ENCODE measurements around the gene SLCO2A1. TPM values are rescaled to one million over a fixed set of nuclear protein-coding genes. Genes with fewer than 3 reads are reported as not detected.

The SLCO2A1 gene
- total RNA-seq, 1 donor from 2014 or later = 4.9 TPM

- DNase-seq = no peak
Measured at GRCh38 chr3:134034005-134034785, 4.5 kb upstream of the SLCO2A1 start.

- DNase-seq = no peak
Measured at GRCh38 chr3:134033315-134033996, 3.7 kb upstream of the SLCO2A1 start.

GRCh38 chr3:134031348-134031915 is 1.7 kb upstream of the SLCO2A1 start:
- DNase-seq = no peak

- peak; percentile 10 for DNase-seq
Measured at GRCh38 chr3:134030379-134031347, 938 bp upstream of the SLCO2A1 start.

GRCh38 chr3:134029256-134029733 is 430 bp downstream of the SLCO2A1 start:
- peak; percentile 58 for DNase-seq

- DNase-seq = peak; percentile 24
Measured at GRCh38 chr3:134028486-134029255, 1.1 kb downstream of the SLCO2A1 start.

DNA sequence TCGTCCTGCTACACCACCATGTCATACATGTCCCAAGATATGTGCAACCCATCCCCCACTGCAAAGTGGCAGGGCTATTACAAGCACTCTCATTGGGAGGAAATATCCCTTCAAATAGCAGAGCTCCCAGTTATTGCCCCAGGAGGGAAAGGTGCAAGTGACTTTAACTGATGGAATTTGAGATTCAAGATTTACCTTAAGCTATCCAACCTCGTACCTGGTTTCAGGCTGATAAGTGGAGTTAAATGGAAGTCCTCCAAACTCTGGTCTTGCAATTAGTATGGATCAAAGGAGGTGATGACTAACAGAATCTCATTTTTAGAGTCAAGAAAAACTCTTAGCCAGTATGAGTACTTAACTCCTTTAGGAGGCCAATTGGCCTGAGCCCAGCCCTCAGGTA is 2.1 kb downstream of the SLCO2A1 start:
- no peak for DNase-seq

GRCh38 chr3:134020135-134020680 is 9.5 kb downstream of the SLCO2A1 start:
- DNase-seq = no peak

DNA sequence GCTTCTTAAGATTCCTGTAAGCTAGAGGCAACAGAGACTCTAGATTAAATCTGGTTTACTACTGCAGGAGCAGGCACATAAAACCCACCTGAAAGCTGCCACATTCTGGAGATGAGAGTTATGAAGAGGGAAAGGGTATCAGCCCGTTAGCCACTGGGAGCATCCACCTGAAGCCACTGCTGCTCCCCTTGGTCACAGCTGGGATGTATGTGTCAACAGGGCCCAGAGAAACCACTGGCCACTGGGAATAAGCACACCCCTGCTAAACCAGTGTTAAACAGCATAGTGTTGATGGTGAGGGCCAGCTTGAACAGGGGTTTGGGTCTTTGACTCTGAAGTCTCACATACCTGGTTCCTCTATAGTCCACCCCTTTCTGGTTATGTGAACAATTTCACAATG is 10.9 kb downstream of the SLCO2A1 start:
- no peak for DNase-seq

GRCh38 chr3:134018406-134018805 is 11.3 kb downstream of the SLCO2A1 start:
- DNase-seq = no peak

GRCh38 chr3:134017490-134017889 is 12.2 kb downstream of the SLCO2A1 start:
- DNase-seq = no peak

- DNase-seq = no peak
Measured at GRCh38 chr3:134014270-134014669, 15.5 kb downstream of the SLCO2A1 start.

GRCh38 chr3:134013280-134013679 is 16.4 kb downstream of the SLCO2A1 start:
- no peak for DNase-seq

GRCh38 chr3:134009345-134010000 is 20.3 kb downstream of the SLCO2A1 start:
- DNase-seq = peak; percentile 52

- peak; percentile 88 for DNase-seq
Measured at GRCh38 chr3:134008630-134009156, 21.0 kb downstream of the SLCO2A1 start.

- DNase-seq = no peak
Measured at GRCh38 chr3:134007819-134008218, 21.9 kb downstream of the SLCO2A1 start.

DNA sequence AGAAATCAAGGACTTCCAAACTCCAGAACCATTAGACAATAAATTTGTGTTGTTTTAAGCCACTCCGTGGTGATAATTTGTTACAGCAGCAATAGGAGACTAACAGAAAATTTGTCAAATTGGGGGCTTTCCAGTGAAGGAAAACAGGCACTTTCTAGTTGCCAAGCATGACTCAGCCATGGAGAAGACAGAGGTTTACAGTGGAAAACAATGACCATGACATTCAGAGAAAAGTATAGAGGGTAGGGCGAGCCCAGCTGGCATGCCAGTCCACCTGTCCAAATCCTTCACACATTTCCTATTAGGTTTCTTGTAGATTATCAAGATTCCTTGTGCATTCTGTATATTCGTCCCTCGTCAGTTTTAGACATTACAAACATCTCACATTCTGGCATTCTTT is 24.9 kb downstream of the SLCO2A1 start:
- DNase-seq = peak; percentile 60

DNA sequence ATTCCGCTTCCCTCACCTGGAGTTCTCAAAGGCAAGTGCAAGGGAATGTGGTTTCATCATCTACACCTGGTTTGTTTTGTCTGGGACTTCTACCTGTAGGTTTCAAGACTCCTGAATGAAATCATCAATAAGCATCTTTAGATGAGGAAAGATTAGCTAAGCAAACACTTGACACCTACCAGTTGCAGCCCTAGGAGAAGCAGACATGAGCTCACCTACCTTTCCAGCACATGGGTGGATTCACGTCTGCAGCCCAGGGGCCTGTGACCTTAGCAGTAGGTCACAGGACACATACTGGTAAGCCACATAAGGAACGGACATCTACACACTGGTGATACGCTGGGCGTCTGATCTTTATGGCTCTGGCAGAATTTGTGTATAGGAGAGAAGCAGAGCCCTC is 26.7 kb downstream of the SLCO2A1 start:
- DNase-seq = no peak

DNA sequence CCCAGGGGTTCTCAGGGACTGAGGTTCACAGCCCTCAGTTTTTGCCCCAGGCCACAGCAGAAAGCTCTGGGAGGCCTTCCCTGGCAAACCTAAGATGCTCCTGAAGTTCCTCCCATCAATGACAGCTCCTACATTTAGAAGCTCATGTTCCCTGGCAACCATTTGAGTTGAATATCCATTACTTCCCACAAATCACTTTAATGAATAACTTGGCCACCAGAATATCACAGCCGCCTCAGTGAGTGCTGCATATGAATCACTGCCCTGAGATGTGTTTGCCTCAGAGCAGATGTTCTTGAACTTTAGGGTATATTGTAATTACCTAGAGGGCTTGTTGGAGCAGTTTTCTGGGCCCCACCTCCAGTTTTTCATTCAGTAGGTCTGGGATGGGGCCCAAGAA is 27.4 kb downstream of the SLCO2A1 start:
- no peak for DNase-seq

DNA sequence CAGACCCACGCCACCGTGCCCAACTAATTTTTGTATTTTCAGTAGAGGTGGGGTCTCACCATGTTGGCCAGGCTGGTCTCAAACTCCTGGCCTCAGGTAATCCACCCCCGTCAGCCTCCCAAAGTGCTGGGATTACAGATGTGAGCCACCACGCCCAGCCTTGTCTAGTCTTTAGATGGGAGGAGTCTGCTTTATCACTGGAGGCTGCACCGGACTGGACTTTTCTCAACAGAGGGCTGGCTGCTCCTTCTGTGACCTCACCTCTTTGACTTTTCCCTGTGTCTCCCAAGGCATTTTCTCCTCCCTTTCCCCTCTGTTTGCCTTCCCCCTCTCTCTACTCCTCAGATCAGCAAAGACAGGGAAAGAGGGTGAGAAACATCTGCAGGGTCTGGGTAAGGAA is 28.5 kb downstream of the SLCO2A1 start:
- DNase-seq = no peak
